Natural killer cell (primary cell): ENCODE results near the gene ZGPAT. TPM values are rescaled to one million over a fixed set of nuclear protein-coding genes. Genes with fewer than 3 reads are reported as not detected.

Experiments used
- ATAC-seq, 3 donors: fragments of 150-1000 bp in 2 of 3; fragments of 200-7000 bp in 1 of 3; cut with Tn5 transposase; 1 replicate in 1 of 3; 2 replicates in 2 of 3; pipeline ENCODE4 v1.10.0; 2021; ENCODE audit warnings: mild to moderate bottlenecking in 2 of 3, moderate library complexity in 2 of 3
- DNase-seq, 2 donors: peaks; one replicate each; pipeline versions ENCODE4 v3.0.0 to v3.0.0-alpha.2; 2013 to 2021; ENCODE audit warnings: mixed read lengths in 1 of 2
- H3K27ac ChIP-seq: one replicate; pipeline ENCODE4 v1.5.1; 2013; ENCODE audit warnings: mild to moderate bottlenecking, low read length
- H3K27me3 ChIP-seq: one replicate; pipeline ENCODE4 v1.6.1; 2013; ENCODE audit warnings: low read length; ENCODE audit not compliant: control insufficient read depth, insufficient read depth
- H3K36me3 ChIP-seq: one replicate; pipeline ENCODE4 v1.6.1; 2013; ENCODE audit warnings: low read length; ENCODE audit not compliant: control insufficient read depth, insufficient read depth
- H3K4me1 ChIP-seq: one replicate; pipeline ENCODE4 v1.6.1; 2013; ENCODE audit warnings: low read length; ENCODE audit not compliant: control insufficient read depth, insufficient read depth
- H3K4me3 ChIP-seq: one replicate; pipeline ENCODE4 v1.5.1; 2013; ENCODE audit warnings: low read length
- H3K9me3 ChIP-seq: one replicate; pipeline ENCODE4 v1.6.1; 2013; ENCODE audit warnings: low read length; ENCODE audit not compliant: control insufficient read depth, insufficient read depth
- H3K27ac Mint-ChIP-seq, 2 donors: one replicate each; pipeline ENCODE4 v1.8.0; 2022; ENCODE audit warnings: mild to moderate bottlenecking in 2 of 2, mixed read lengths in 2 of 2, moderate library complexity in 1 of 2
- H3K27me3 Mint-ChIP-seq, 2 donors: one replicate each; pipeline ENCODE4 v1.8.0; 2022; ENCODE audit warnings: low read depth in 2 of 2, mixed read lengths in 2 of 2
- H3K36me3 Mint-ChIP-seq: one replicate; pipeline ENCODE4 v1.8.0; 2022; ENCODE audit warnings: mixed read lengths
- H3K4me1 Mint-ChIP-seq, 2 donors: one replicate each; pipeline ENCODE4 v1.8.0; 2022; ENCODE audit warnings: mixed read lengths in 2 of 2
- H3K4me3 Mint-ChIP-seq: one replicate; pipeline ENCODE4 v1.8.0; 2022; ENCODE audit warnings: mild to moderate bottlenecking, moderate library complexity, mixed read lengths
- H3K9me3 Mint-ChIP-seq, 2 donors: one replicate each; pipeline ENCODE4 v1.8.0; 2022; ENCODE audit warnings: mixed read lengths in 2 of 2
- CTCF ChIP-seq: fragments of 200-600 bp; IDR thresholded peaks from one replicate; pipeline ENCODE4 v1.8.0; 2022; ENCODE audit warnings: antibody characterized with exemption
- WGBS: methylation state at CpG from one replicate; pipeline ENCODE4 v1.1.7; 2013; ENCODE audit warnings: missing lambda C conversion rate; ENCODE audit not compliant: insufficient coverage; 5-methylcytosine and 5-hydroxymethylcytosine counted together
- intact Hi-C: fragments of 100-400 bp; cut with micrococcal nuclease; formaldehyde crosslinking; loops from one replicate; pipeline ENCODE4 v1.14.2; 2022
- total RNA-seq, 4 donors: library from RNA; stranded (reverse); fragments of 120-200 nt in 1 of 4; gene quantifications; one replicate each; pipeline versions ENCODE4 v1.2.3 to v1.2.4, GENCODE V29; 2013 to 2022

ZGPAT gene
- total RNA-seq, 3 donors from 2014 or later (not counting 1 experiment from before 2014, with no cell fraction given) = 39.3 to 47.7 (median 46.1) TPM

- ATAC-seq (no peak), DNase-seq (no peak)
- Histone ChIP-seq H3K4me3 (no peak overlapping the region), H3K9me3 (no peaks in the 10 kb centered on the region), H3K4me1 (peaks cover 24% of the 10 kb centered on the region), H3K27me3 (no peaks in the 10 kb centered on the region), H3K27ac (no peak overlapping the region), H3K36me3 (no peaks in the 10 kb centered on the region)
- H3K4me3 Mint-ChIP-seq = no peak overlapping the region
- H3K27me3 Mint-ChIP-seq = no peaks in the 10 kb centered on the region
- no peak overlapping the region for H3K27ac Mint-ChIP-seq
- intact Hi-C loops = no loop called here
- no peaks in the 10 kb centered on the region for H3K9me3 Mint-ChIP-seq
- H3K4me1 Mint-ChIP-seq = peaks cover 0 to 5% of the 10 kb centered on the region in 2 donors
- WGBS = 95% methylated on average over 29 of the region's 29 CpGs
- no peaks in the 10 kb centered on the region for H3K36me3 Mint-ChIP-seq
- no peak for TF ChIP-seq CTCF
Measured at GRCh38 chr20:63687419-63688178, 20.2 kb upstream of the ZGPAT start.

GRCh38 chr20:63688228-63689045, 19.4 kb upstream of the ZGPAT start:
- peaks cover 0 to 5% of the 10 kb centered on the region in 2 donors for H3K4me1 Mint-ChIP-seq
- TF ChIP-seq CTCF = no peak
- no peak overlapping the region for H3K4me3 ChIP-seq
- H3K4me1 ChIP-seq = peaks cover 24% of the 10 kb centered on the region
- 92% methylated on average over 31 of the region's 31 CpGs for WGBS
- H3K27ac ChIP-seq = no peak overlapping the region
- H3K27me3 Mint-ChIP-seq = no peaks in the 10 kb centered on the region
- ATAC-seq = no peak
- no peak overlapping the region for H3K27ac Mint-ChIP-seq
- no peaks in the 10 kb centered on the region for H3K36me3 ChIP-seq
- H3K4me3 Mint-ChIP-seq = no peak overlapping the region
- H3K27me3 ChIP-seq = no peaks in the 10 kb centered on the region
- intact Hi-C loops = no loop called here
- no peaks in the 10 kb centered on the region for H3K36me3 Mint-ChIP-seq
- DNase-seq = no peak
- no peaks in the 10 kb centered on the region for H3K9me3 ChIP-seq
- no peaks in the 10 kb centered on the region for H3K9me3 Mint-ChIP-seq

- Mint-ChIP-seq H3K4me3 (no peak overlapping the region), H3K4me1 (peaks cover 0 to 14% of the 10 kb centered on the region in 2 donors), H3K27ac (no peak overlapping the region), H3K27me3 (no peaks in the 10 kb centered on the region), H3K9me3 (no peaks in the 10 kb centered on the region), H3K36me3 (no peaks in the 10 kb centered on the region)
- Histone ChIP-seq H3K4me1 (peaks cover 31% of the 10 kb centered on the region), H3K27ac (no peak overlapping the region), H3K27me3 (no peaks in the 10 kb centered on the region), H3K36me3 (no peaks in the 10 kb centered on the region), H3K9me3 (no peaks in the 10 kb centered on the region), H3K4me3 (no peak overlapping the region)
- WGBS = 96% methylated on average over 44 of the region's 44 CpGs
- TF ChIP-seq CTCF = no peak
- no peak for DNase-seq
- no peak for ATAC-seq
- intact Hi-C loops = no loop called here
Measured at GRCh38 chr20:63689046-63690002, 18.5 kb upstream of the ZGPAT start.
